Muscle of back (tissue), 11 donors: ENCODE data around the gene CDC42BPA. TPM values are rescaled to one million over a fixed set of nuclear protein-coding genes. Genes with fewer than 3 reads are reported as not detected.
"Not testable (repeated sequence)": the region's sequence is repeated elsewhere in the genome, so short reads cannot be mapped to it uniquely, and the experiment has no call there.

ENCODE experiments used
- DNase-seq, 3 donors: peaks; one replicate each; pipeline versions ENCODE4 v3.0.0 to v3.0.0-alpha.2; 2013
- polyA plus RNA-seq, 10 donors: library from polyadenylated mRNA; unstranded; fragments of 120-200 nt; gene quantifications; one replicate each; pipeline ENCODE4 v1.2.1, GENCODE V29; 2013; ENCODE audit not compliant: insufficient read length in 10 of 10

The CDC42BPA gene
- polyA plus RNA-seq, 10 donors, result 27.0 to 36.1 (median 31.9) TPM

- DNase-seq, result no peak
These were observed 5.8 kb downstream of the CDC42BPA start for GRCh38 chr1:227312361-227313025.

GRCh38 chr1:227311389-227312001, 6.8 kb downstream of the CDC42BPA start:
- DNase-seq, result no peak

- DNase-seq, result no peak
These were observed 9.6 kb downstream of the CDC42BPA start for GRCh38 chr1:227308367-227309336.

- DNase-seq, result no peak
These were observed 11.6 kb downstream of the CDC42BPA start for GRCh38 chr1:227306689-227307088.

GRCh38 chr1:227305894-227306626, 12.2 kb downstream of the CDC42BPA start:
- DNase-seq, result no peak

GRCh38 chr1:227304665-227305064, 13.6 kb downstream of the CDC42BPA start:
- no peak for DNase-seq

GRCh38 chr1:227303662-227304061, 14.6 kb downstream of the CDC42BPA start:
- no peak for DNase-seq

- no peak for DNase-seq
These were observed 17.6 kb downstream of the CDC42BPA start for GRCh38 chr1:227300682-227301081.

GRCh38 chr1:227299688-227300087, 18.6 kb downstream of the CDC42BPA start:
- peak in 1 of 3 donors; percentile 37 for DNase-seq

- DNase-seq, result peak in 1 of 3 donors; percentile 77
These were observed 19.1 kb downstream of the CDC42BPA start for GRCh38 chr1:227299241-227299627.

- DNase-seq, result peak in 1 of 3 donors; percentile 74
These were observed 19.6 kb downstream of the CDC42BPA start for GRCh38 chr1:227298512-227299240.

GRCh38 chr1:227297073-227297793, 21.1 kb downstream of the CDC42BPA start:
- no peak for DNase-seq

GRCh38 chr1:227295609-227296008, 22.7 kb downstream of the CDC42BPA start:
- DNase-seq, result no peak

- DNase-seq, result no peak
These were observed 32.5 kb downstream of the CDC42BPA start for GRCh38 chr1:227285745-227286144.

GRCh38 chr1:227281371-227281770, 36.9 kb downstream of the CDC42BPA start:
- DNase-seq, result no peak

GRCh38 chr1:227280836-227281235, 37.5 kb downstream of the CDC42BPA start:
- DNase-seq, result no peak

GRCh38 chr1:227276156-227276693, 42.1 kb downstream of the CDC42BPA start:
- DNase-seq, result not testable (repeated sequence)

GRCh38 chr1:227273557-227273956, 44.7 kb downstream of the CDC42BPA start:
- peak; percentile 2 to 10 (median 9) for DNase-seq

GRCh38 chr1:227272428-227272827, 45.9 kb downstream of the CDC42BPA start:
- no peak for DNase-seq

GRCh38 chr1:227270554-227270953, 47.7 kb downstream of the CDC42BPA start:
- DNase-seq, result no peak
